ENCODE measurements around the gene LBHD2.

The LBHD2 gene

DNA sequence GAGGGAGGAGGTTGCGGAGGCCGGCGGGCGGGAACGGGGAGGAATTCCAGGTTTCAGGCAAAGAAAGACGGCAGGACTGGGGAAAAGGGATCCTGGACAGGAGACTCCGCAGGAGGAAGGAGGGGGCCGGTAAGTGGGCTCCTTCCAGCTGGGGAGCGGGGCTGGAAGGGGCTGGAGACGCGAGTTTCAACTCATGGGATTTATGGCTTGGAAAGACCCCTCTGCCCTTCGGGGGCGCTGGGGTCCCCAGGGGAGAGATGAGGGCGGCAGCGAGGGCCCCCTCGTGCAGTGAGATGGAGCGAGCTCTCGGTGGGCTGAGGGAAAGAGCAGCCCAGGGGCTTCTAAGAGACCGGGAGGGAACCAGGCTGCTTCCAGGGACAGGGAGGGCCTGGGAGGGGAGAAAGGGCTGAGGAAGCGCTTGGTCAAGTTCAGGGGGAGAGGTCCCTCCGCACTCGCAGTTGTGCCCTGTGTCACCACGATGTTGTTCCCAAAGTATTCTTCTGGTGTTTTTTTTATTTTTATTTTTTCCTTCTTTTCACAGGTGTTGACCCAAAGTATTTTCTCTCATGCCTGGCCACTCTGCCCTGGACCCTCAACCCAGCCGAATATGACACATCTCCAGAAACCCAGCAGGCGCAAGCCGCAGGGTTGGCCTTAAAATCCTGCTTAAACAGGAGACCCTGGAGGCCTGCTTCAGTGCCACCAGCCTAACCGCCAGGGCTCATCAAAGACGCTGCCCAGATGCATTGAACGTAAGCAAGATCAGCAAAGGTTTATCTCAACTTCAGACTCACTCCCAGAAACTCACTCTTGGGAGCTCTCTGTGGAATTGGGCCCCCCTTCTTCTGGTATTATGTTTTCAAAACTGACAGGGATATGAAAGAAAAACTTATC is 55.4 kb downstream of the LBHD2 start:
- no peak overlapping the region for H3K27ac ChIP-seq (ENCODE audit: low read depth, low read length)
- no peak overlapping the region for H3K4me2 ChIP-seq (ENCODE audit: low read length)
- no peak for TF ChIP-seq CTCF (IDR thresholded peaks at IDR 0.05; ENCODE audit: low read depth, low read length, poor library complexity, severe bottlenecking)
- no peak for TF ChIP-seq EZH2phosphoT487 (IDR thresholded peaks at IDR 0.05; ENCODE audit: borderline replicate concordance, low read length)
- peaks cover 16% of the 10 kb centered on the region for H3F3A ChIP-seq (ENCODE audit: control insufficient read depth, insufficient read depth)
- H3K9me3 ChIP-seq (ENCODE audit: control insufficient read depth, insufficient read depth, low read length) = no peaks in the 10 kb centered on the region
- no peaks in the 10 kb centered on the region for H3K9me2 ChIP-seq (replicated peaks; ENCODE audit: control insufficient read depth, low read length)
- no peaks in the 10 kb centered on the region for H3K36me3 ChIP-seq (ENCODE audit: control insufficient read depth, low read length)
- no peaks in the 10 kb centered on the region for H4K20me1 ChIP-seq (ENCODE audit: control insufficient read depth, insufficient read depth, low read depth, low read length)
- H3K4me3 ChIP-seq (ENCODE audit: low read length) = no peak overlapping the region
- no peaks in the 10 kb centered on the region for H3K79me2 ChIP-seq (ENCODE audit: control insufficient read depth, low read length)
- peaks cover 17% of the 10 kb centered on the region for H3K27me3 ChIP-seq (ENCODE audit: control insufficient read depth, low read length)
- peaks cover 29% of the 10 kb centered on the region for H3K4me1 ChIP-seq (ENCODE audit: control insufficient read depth, low read length)

All from DOHH2 (cell line).